Esophagus squamous epithelium (tissue), 5 donors: ENCODE results near the gene MAFF. TPM values are rescaled to one million over a fixed set of nuclear protein-coding genes. Genes with fewer than 3 reads are reported as not detected.

Source experiments
- DNase-seq: peaks from one replicate; lab custom pipeline; 2025; lab: John Stamatoyannopoulos, UW
- H3K27ac ChIP-seq, 4 donors: fragments of 200-600 bp; sonication (generic); one replicate each; pipeline ENCODE4 v1.5.1; 2016 to 2019; ENCODE audit warnings: mild to moderate bottlenecking in 1 of 4
- H3K27me3 ChIP-seq, 4 donors: fragments of 200-600 bp; sonication (generic); 1 replicate in 3 of 4; 2 replicates in 1 of 4; pipeline versions ENCODE4 v1.5.1 to v1.6.0; 2017 to 2021; ENCODE audit warnings: antibody characterized with exemption in 1 of 4
- H3K36me3 ChIP-seq, 3 donors: fragments of 200-600 bp; sonication (generic); one replicate each; pipeline ENCODE4 v1.5.1; 2016 to 2019
- H3K4me1 ChIP-seq, 3 donors: fragments of 200-600 bp; sonication (generic); one replicate each; pipeline ENCODE4 v1.5.1; 2017 to 2019
- H3K4me3 ChIP-seq, 4 donors: fragments of 200-600 bp; sonication (generic); 1 replicate in 3 of 4; 2 replicates in 1 of 4; pipeline ENCODE4 v1.5.1; 2016 to 2019; ENCODE audit warnings: mild to moderate bottlenecking in 2 of 4, moderate library complexity in 1 of 4
- H3K9me3 ChIP-seq, 3 donors: fragments of 200-600 bp; sonication (generic); one replicate each; pipeline ENCODE4 v1.5.1; 2016 to 2019
- POLR2A ChIP-seq, 4 donors: fragments of 450-650 bp; IDR thresholded peaks; one replicate each; pipeline ENCODE4 v1.6.1; 2017; ENCODE audit warnings: antibody characterized with exemption in 4 of 4, mild to moderate bottlenecking in 4 of 4, moderate library complexity in 3 of 4
- WGBS, 2 donors: methylation state at CpG; one replicate each; pipeline ENCODE4 v1.1.5; 2018; 5-methylcytosine and 5-hydroxymethylcytosine counted together
- intact Hi-C: fragments of 100-400 bp; cut with DNase I; formaldehyde crosslinking; loops from one replicate; pipeline ENCODE4 v1.15.0; 2022
- small RNA-seq, 4 donors: library from RNA; depleted of rRNA; stranded (forward); fragments of <200 nt; gene quantifications; one replicate each; pipeline ENCODE3, GENCODE V24; 2016
- total RNA-seq, 4 donors: library from RNA; depleted of rRNA; stranded (reverse); fragments of >200 nt; gene quantifications; one replicate each; pipeline ENCODE4 v1.1.0, GENCODE V29; 2016
- TF ChIP-seq, protein P1 (sequence below), 6 experiments: fragments of 450-650 bp in 4 of 6; fragments of 200-600 bp in 2 of 6; sonication (generic) in 2 of 6; IDR thresholded peaks; one replicate each; pipeline ENCODE4 v1.5.1; 2016 to 2019; ENCODE audit warnings: antibody characterized with exemption in 6 of 6, mild to moderate bottlenecking in 4 of 6, moderate library complexity in 4 of 6
- donor health status: DM: yes; HTN: yes; CAD: no.

The MAFF gene
- total RNA-seq, 4 donors from 2014 or later = 19.4 to 51.6 (median 40.5) TPM

DNA sequence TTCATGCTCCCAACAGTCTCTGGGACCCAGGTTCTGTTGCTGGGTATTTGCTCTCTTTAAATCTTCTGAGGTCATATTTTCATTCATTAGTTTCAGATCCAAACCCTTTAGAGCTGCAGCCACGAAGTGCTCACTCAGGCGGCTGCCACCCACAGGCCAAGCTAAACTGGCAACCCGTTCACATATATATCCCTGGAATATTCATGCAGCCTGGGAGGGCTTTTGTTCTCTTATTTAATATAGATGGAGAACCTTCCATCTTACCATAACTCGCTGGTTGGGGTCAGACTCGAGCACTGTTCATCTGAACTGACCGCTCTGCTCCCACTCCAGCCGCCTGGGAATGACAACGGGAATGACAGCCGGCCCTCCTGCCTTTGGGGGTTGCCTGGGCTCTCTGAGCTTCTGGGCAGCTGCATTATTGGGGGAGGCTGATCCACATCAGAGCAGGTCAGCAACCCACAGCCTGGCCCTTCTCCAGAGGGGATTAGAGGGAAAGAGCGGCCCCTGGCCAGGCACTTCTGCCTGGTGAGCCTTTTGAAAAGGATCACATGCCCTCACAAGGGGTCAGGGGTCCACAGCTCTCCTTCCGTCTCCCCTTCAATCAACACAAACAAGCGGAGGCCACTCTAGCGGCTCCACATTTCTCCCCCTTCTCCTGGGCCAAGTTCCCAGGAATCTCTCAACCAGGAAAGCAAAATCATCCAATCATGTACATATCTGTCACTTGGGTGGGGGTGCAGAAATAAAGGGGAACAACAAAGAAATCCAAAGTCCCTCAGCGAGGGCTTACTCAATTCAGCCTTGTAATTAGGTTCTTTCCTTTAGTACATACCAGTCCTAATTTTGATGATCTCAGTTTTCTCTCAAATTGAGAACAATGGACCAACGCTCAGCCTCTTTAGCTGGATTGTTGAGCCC, 59.2 kb downstream of the MAFF start:
- Histone ChIP-seq H3K27me3 (no peaks in the 10 kb centered on the region), H3K9me3 (no peaks in the 10 kb centered on the region), H3K27ac (peak overlapping the region; percentile 51 to 89 (median 80)), H3K4me1 (peaks cover 9 to 81% (median 51%) of the 10 kb centered on the region in 3 donors), H3K4me3 (peak overlapping the region in 2 of 4 donors; percentile 8 to 19), H3K36me3 (peaks cover 0 to 20% (median 0%) of the 10 kb centered on the region in 3 donors)
- 50 to 60% methylated on average over 8 to 10 of the region's 15 CpGs for WGBS, 2 donors
- no peak for TF ChIP-seq POLR2A (IDR thresholded peaks at IDR 0.05)
- TF ChIP-seq, protein P1, sequence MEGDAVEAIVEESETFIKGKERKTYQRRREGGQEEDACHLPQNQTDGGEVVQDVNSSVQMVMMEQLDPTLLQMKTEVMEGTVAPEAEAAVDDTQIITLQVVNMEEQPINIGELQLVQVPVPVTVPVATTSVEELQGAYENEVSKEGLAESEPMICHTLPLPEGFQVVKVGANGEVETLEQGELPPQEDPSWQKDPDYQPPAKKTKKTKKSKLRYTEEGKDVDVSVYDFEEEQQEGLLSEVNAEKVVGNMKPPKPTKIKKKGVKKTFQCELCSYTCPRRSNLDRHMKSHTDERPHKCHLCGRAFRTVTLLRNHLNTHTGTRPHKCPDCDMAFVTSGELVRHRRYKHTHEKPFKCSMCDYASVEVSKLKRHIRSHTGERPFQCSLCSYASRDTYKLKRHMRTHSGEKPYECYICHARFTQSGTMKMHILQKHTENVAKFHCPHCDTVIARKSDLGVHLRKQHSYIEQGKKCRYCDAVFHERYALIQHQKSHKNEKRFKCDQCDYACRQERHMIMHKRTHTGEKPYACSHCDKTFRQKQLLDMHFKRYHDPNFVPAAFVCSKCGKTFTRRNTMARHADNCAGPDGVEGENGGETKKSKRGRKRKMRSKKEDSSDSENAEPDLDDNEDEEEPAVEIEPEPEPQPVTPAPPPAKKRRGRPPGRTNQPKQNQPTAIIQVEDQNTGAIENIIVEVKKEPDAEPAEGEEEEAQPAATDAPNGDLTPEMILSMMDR (IDR thresholded peaks at IDR 0.05) = no peak
- DNase-seq = no peak
- intact Hi-C loops = no loop called here

DNA sequence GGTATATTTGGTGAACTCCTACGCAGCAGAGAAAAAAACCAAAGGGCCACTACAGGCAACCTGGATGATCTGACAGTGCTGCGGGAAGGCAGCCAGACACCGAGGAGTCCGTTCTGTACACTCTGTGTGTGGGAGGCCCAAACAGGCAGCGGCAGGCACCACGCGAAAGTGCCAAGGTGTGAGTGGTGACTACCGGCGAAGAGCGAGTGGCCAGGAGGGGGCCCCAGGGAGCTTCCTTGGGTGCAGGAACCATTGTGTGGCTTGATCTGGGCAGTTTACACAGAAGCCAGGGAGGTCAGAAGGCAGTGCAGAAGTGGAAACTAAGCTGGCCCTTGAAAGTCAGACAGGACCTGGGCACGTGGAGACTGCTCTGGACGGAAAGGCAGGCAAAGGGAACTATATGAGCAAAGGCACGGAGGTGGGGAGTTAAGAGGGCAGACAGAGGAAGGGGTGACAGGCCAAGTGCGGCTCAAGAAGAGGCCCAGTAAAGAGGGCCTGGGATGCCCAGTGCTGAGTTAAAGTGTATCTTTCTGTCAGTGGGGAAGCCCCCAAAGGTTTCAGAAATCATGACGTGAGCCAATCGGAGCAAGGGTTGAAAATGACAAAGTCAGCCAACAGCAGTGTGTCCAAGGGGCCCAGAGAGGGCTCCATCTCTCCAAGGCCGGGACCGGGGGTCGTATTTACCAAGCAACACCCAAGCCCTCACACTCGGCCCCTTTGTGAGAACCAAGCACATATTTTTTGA, 60.4 kb downstream of the MAFF start:
- TF ChIP-seq POLR2A (IDR thresholded peaks at IDR 0.05) = no peak
- TF ChIP-seq, protein P1 (IDR thresholded peaks at IDR 0.05) = peak; percentile 45 to 77 (median 52)
- H3K36me3 ChIP-seq = peaks cover 0 to 20% (median 0%) of the 10 kb centered on the region in 3 donors
- 46 to 62% methylated on average over 19 to 20 of the region's 20 CpGs for WGBS, 2 donors
- H3K27me3 ChIP-seq = no peaks in the 10 kb centered on the region
- H3K4me1 ChIP-seq = peaks cover 12 to 82% (median 52%) of the 10 kb centered on the region in 3 donors
- intact Hi-C loops = no loop called here
- no peak overlapping the region for H3K4me3 ChIP-seq
- peak overlapping the region in 3 of 4 donors; percentile 79 to 89 (median 82) for H3K27ac ChIP-seq
- no peaks in the 10 kb centered on the region for H3K9me3 ChIP-seq
- DNase-seq = no peak

DNA sequence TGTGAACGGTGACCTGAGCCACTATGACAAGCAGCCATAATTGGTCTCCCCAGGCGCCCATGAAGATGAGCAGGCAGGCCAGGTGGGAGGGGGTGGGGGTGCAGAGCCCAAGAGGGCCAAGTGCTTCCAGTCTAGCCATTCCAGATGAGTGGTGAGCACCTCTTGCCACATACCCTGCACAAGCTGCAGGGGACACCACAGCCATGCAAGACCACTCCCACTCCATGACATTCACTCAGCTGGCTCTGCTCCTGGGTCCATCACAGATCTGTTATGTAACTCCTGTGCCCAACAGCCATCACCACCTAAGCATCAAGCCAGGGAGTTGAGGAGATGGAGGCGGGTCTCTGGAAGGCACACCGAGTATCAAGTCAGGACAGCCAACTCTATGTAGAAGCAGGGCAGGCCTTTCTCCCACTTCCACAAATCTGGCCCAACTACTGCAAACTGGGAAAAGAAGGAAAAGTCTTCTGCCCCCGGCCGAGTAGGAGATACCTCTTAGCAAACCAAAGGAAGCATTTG, 62.6 kb downstream of the MAFF start:
- H3K27me3 ChIP-seq = no peaks in the 10 kb centered on the region
- no peaks in the 10 kb centered on the region for H3K9me3 ChIP-seq
- no peak overlapping the region for H3K27ac ChIP-seq
- H3K4me3 ChIP-seq = no peak overlapping the region
- H3K4me1 ChIP-seq = peaks cover 12 to 80% (median 43%) of the 10 kb centered on the region in 3 donors
- intact Hi-C loops = no loop called here
- 57 to 67% methylated on average over 1 to 3 of the region's 6 CpGs for WGBS, 2 donors
- no peak for DNase-seq
- TF ChIP-seq, protein P1 (IDR thresholded peaks at IDR 0.05) = no peak
- TF ChIP-seq POLR2A (IDR thresholded peaks at IDR 0.05) = no peak
- H3K36me3 ChIP-seq = peaks cover 0 to 20% (median 0%) of the 10 kb centered on the region in 3 donors

Small RNA genes lying within 50 kb of the gene (small RNA-seq; reads per million reads assigned to genes)
- gene RN7SL704P = 0 reads per million in 4 donors

Other genes starting within 250 kb of the MAFF start
- under 1 TPM in 2 of 4 donors, not detected in 2; 0.13 to 0.38 TPM for gene C22orf23, start 248.4 kb upstream of the MAFF start, total RNA-seq
- gene POLR2F, start 248.3 kb upstream of the MAFF start, total RNA-seq = 10 to 100 TPM; 31.7 to 56.1 (median 46.9) TPM
- gene SOX10, start 217.4 kb upstream of the MAFF start, total RNA-seq = 1 to 10 TPM in 2 of 4 donors, under 1 TPM in 1, not detected in 1; 0.44 to 1.7 (median 1.5) TPM
- gene PICK1, start 144.6 kb upstream of the MAFF start, total RNA-seq = 10 to 100 TPM; 26.3 to 53.1 (median 31.2) TPM
- not detected for gene SLC16A8, start 117.8 kb upstream of the MAFF start, total RNA-seq
- 1 to 10 TPM in 3 of 4 donors, under 1 TPM in 1; 0.26 to 4.8 (median 2.8) TPM for gene BAIAP2L2, start 91.3 kb upstream of the MAFF start, total RNA-seq
- gene PLA2G6, start 20.2 kb upstream of the MAFF start, total RNA-seq = 10 to 100 TPM; 12.9 to 24.2 (median 14.2) TPM
- gene TMEM184B, start 71.0 kb downstream of the MAFF start, total RNA-seq = 10 to 100 TPM; 22.5 to 55.1 (median 28.3) TPM
- gene CSNK1E, start 115.4 kb downstream of the MAFF start, total RNA-seq = 10 to 100 TPM; 40.8 to 94.4 (median 55.9) TPM